Measurements from ENCODE around the gene TRPV5. TPM values are rescaled to one million over a fixed set of nuclear protein-coding genes. Genes with fewer than 3 reads are reported as not detected.
"Not testable (repeated sequence)": the region's sequence is repeated elsewhere in the genome, so short reads cannot be mapped to it uniquely, and the experiment has no call there.

Gene TRPV5
- total RNA-seq (ENCODE audit: low replicate concordance) = not detected in 2 replicates
- long read RNA-seq = 0 reads

DNA sequence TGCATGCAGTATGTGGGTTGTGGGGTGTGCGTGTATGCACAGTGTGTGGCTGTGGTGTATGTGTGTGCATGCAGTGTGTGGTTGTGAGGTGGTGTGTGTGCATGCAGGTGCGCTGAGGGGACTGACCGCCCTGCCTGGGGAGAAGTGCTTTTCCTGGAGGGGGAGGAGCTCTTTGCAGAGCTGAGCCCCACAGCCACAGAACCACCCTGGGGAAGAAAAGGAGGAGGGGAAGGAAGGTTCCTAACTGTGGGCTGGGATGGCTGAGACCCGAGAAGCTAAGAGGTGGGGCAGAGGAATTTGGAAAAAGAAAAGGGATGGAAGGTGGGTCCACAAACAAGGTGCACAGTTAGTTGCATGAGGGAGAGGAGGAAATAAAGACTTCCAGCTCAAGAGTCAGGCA lies at the start of gene TRPV5:
TSS of gene TRPV5 (minus strand) at position 123 of the 400 bp plus-strand sequence. CDS start 287 bp downstream, outside the sequence.
- peaks cover 9% of the 10 kb centered on the region for H3K27me3 Mint-ChIP-seq
- H3K9me3 Mint-ChIP-seq = no peaks in the 10 kb centered on the region
- no peak within 1 kb of the TSS for H3K4me3 Mint-ChIP-seq
- no peak for DNase-seq (ENCODE audit: extremely low spot score, unreplicated experiment)
- TF ChIP-seq, protein P1, sequence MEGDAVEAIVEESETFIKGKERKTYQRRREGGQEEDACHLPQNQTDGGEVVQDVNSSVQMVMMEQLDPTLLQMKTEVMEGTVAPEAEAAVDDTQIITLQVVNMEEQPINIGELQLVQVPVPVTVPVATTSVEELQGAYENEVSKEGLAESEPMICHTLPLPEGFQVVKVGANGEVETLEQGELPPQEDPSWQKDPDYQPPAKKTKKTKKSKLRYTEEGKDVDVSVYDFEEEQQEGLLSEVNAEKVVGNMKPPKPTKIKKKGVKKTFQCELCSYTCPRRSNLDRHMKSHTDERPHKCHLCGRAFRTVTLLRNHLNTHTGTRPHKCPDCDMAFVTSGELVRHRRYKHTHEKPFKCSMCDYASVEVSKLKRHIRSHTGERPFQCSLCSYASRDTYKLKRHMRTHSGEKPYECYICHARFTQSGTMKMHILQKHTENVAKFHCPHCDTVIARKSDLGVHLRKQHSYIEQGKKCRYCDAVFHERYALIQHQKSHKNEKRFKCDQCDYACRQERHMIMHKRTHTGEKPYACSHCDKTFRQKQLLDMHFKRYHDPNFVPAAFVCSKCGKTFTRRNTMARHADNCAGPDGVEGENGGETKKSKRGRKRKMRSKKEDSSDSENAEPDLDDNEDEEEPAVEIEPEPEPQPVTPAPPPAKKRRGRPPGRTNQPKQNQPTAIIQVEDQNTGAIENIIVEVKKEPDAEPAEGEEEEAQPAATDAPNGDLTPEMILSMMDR (conservative IDR thresholded peaks at IDR 0.05) = no peak
- H3K27ac Mint-ChIP-seq = no peak within 1 kb of the TSS
- no peaks in the 10 kb centered on the region for H3K4me1 Mint-ChIP-seq (ENCODE audit: unreplicated experiment)
- no peaks in the 10 kb centered on the region for H3K36me3 Mint-ChIP-seq

DNA sequence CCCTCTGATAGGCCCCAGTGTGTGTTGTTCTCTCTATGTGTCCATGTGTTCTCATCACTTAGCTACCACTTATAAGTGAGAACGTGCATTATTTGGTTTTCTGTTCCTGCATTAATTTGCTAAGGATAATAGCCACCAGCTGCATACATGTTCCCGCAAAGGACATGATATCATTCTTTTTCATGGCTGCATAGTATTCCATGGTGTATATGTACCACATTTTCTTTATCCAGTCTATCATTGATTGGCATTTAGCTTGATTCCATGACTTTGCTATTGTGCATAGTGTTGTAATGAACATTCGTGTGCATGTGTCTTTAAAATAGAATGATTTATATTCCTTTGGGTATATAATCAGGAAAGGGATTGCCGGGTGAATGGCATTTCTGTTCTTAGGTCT lies 44.9 kb upstream of the TRPV5 start:
- DNase-seq (ENCODE audit: extremely low spot score, unreplicated experiment); H3K27ac Mint-ChIP-seq; H3K36me3 Mint-ChIP-seq; H3K4me1 Mint-ChIP-seq (ENCODE audit: unreplicated experiment); H3K9me3 Mint-ChIP-seq; H3K4me3 Mint-ChIP-seq; H3K27me3 Mint-ChIP-seq: not testable (repeated sequence)

DNA sequence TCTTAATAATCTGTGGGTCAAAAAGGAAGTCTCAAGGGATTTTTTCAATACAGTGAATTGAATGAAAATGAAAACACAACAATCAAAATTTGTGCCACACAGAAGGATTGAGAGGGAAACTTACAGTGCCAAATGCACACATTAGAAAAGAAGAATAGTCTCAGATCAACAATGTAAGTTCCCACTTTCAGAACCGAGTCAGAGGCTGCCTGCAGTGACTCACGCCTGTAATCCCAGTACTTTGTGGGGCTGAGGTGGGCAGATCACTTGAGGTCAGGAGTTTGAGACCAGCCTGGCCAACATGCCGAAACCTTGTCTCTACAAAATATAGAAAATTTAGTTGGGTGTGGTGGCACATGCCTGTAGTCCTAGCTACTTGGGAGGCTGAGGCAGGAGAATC lies 41.1 kb upstream of the TRPV5 start:
- Mint-ChIP-seq H3K27ac (no peak overlapping the region), H3K27me3 (no peaks in the 10 kb centered on the region), H3K36me3 (no peaks in the 10 kb centered on the region), H3K9me3 (peaks cover 8% of the 10 kb centered on the region), H3K4me3 (no peak overlapping the region), H3K4me1 (ENCODE audit: unreplicated experiment) (no peaks in the 10 kb centered on the region)
- TF ChIP-seq, protein P1 (conservative IDR thresholded peaks at IDR 0.05) = no peak
- no peak for DNase-seq (ENCODE audit: extremely low spot score, unreplicated experiment)

DNA sequence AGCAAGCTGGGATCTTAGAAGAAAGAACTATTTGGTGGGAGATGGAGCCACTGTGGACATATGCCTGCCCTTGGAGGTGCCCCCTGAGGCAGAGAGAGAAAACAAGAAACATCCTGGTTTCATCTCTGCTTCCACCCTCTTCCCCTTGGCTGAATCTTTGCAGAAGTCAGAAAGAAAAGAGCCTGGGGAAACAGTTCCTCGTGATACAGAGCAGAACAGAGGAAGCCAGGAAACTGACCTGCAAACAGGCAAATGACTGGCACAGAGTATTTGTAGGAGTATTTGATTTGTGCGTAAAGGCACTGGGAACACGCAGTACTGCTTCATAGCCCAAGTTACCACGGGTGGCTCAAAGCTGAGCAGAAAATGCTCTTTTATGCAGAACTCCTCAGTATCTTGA lies 35.6 kb upstream of the TRPV5 start:
- TF ChIP-seq, protein P1 (conservative IDR thresholded peaks at IDR 0.05) = no peak
- Mint-ChIP-seq H3K36me3 (no peaks in the 10 kb centered on the region), H3K4me3 (no peak overlapping the region), H3K4me1 (ENCODE audit: unreplicated experiment) (no peaks in the 10 kb centered on the region), H3K27ac (no peak overlapping the region), H3K9me3 (no peaks in the 10 kb centered on the region), H3K27me3 (peaks cover 3% of the 10 kb centered on the region)
- DNase-seq (ENCODE audit: extremely low spot score, unreplicated experiment) = no peak

DNA sequence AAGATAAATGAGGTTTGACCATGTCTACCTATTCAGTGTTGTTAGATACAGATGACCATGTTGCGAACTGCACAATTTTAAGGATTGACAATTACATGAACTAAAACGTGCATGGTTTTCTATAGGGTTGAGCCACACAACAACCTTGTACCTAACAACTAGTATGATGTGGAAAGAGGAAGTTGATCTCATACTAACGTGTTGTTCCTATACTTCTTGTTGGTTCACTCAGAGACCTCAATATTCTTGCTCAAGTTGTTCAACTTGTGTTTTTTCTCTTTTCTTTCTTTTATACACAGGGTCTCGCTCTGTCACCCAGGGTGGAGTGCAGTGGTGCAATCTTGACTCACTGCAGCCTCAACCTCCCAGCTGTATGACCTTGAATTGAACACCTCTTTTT lies 34.7 kb upstream of the TRPV5 start:
- no peak for DNase-seq (ENCODE audit: extremely low spot score, unreplicated experiment)
- Mint-ChIP-seq H3K4me3 (no peak overlapping the region), H3K36me3 (no peaks in the 10 kb centered on the region), H3K9me3 (no peaks in the 10 kb centered on the region), H3K27ac (no peak overlapping the region), H3K4me1 (ENCODE audit: unreplicated experiment) (peaks cover 1% of the 10 kb centered on the region), H3K27me3 (peaks cover 6% of the 10 kb centered on the region)
- TF ChIP-seq, protein P1 (conservative IDR thresholded peaks at IDR 0.05) = no peak

DNA sequence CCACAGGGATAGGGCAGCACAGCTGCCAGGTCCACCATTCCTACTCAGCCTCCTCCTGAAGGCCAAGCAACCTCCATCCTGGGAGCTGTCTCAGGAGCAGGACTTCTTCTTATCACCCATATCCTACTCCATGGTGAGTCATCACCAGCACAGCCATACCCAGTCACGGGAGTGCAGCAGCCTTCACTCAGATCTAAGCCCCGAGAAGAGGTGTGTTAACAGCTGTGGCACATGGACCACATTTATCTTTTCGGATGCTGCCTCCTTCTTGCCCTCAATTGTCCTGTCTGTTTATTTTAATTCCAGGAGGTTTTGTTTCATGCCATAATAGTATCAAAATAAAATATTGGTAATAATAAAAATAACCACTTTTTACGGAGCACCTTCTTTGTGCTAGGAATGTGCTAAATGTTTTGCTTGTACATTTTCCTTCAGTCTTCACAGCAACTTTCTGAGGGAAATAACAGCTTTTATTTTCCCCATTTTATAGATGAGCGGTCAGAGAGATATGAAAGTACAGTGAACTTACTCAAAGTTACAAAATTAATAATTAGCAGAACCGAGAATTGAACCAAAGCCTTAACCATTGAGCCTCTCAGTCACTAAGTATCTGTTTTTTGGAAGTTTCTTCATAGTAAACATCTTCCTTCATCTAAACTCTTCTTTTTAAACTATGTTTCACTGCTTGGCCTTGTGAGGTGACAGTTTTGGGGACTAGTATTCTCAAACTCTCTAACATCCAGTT lies 31.1 kb upstream of the TRPV5 start:
- Mint-ChIP-seq H3K36me3 (no peaks in the 10 kb centered on the region), H3K4me1 (ENCODE audit: unreplicated experiment) (peaks cover 6% of the 10 kb centered on the region), H3K27me3 (peaks cover 11% of the 10 kb centered on the region), H3K9me3 (no peaks in the 10 kb centered on the region), H3K4me3 (no peak overlapping the region), H3K27ac (no peak overlapping the region)
- DNase-seq (ENCODE audit: extremely low spot score, unreplicated experiment) = no peak
- TF ChIP-seq, protein P1 (conservative IDR thresholded peaks at IDR 0.05) = no peak

All from type B pancreatic cell (in vitro differentiated cells).